Sigmoid colon (tissue), 7 donors: ENCODE measurements around the gene ARRDC2. TPM values are rescaled to one million over a fixed set of nuclear protein-coding genes. Genes with fewer than 3 reads are reported as not detected.

ENCODE experiments used
- DNase-seq: peaks from one replicate; pipeline ENCODE4 v3.0.0-alpha.2; 2019
- H3K27ac ChIP-seq, 4 donors: fragments of 200-600 bp; sonication (generic); one replicate each; pipeline ENCODE4 v1.5.1; 2016 to 2019; ENCODE audit warnings: mild to moderate bottlenecking in 1 of 4
- H3K27me3 ChIP-seq, 3 donors: fragments of 200-600 bp; sonication (generic); one replicate each; pipeline ENCODE4 v1.5.1; 2019; ENCODE audit warnings: mild to moderate bottlenecking in 1 of 3
- H3K36me3 ChIP-seq, 4 donors: fragments of 200-600 bp; sonication (generic); one replicate each; pipeline ENCODE4 v1.5.1; 2016 to 2019
- H3K4me1 ChIP-seq, 4 donors: fragments of 200-600 bp; sonication (generic); one replicate each; pipeline ENCODE4 v1.5.1; 2017 to 2019
- H3K4me3 ChIP-seq, 4 donors: fragments of 200-600 bp; sonication (generic); one replicate each; pipeline ENCODE4 v1.5.1; 2017 to 2019; ENCODE audit warnings: mild to moderate bottlenecking in 2 of 4, moderate library complexity in 1 of 4
- H3K9me3 ChIP-seq, 4 donors: fragments of 200-600 bp in 3 of 4; sonication (generic) in 3 of 4; one replicate each; pipeline versions ENCODE4 v1.5.1 to v1.6.1; 2013 to 2019
- EP300 ChIP-seq, 4 donors: sonication (generic); formaldehyde crosslinking; IDR thresholded peaks; one replicate each; pipeline ENCODE4 v1.6.1; 2017; ENCODE audit warnings: antibody characterized with exemption in 4 of 4
- POLR2A ChIP-seq, 2 donors: fragments of 450-650 bp; IDR thresholded peaks; one replicate each; pipeline ENCODE4 v1.6.1; 2016; ENCODE audit warnings: antibody characterized with exemption in 2 of 2, mild to moderate bottlenecking in 2 of 2, moderate library complexity in 2 of 2
- POLR2AphosphoS5 ChIP-seq, 4 donors: sonication (generic); formaldehyde crosslinking; IDR thresholded peaks; one replicate each; pipeline ENCODE4 v1.6.1; 2017; ENCODE audit warnings: antibody characterized with exemption in 4 of 4
- WGBS, 2 donors: extraction: QIAGEN DNeasy Blood & Tissue Kit; methylation state at CpG; one replicate each; pipeline ENCODE4 v1.1.7; 2013; 5-methylcytosine and 5-hydroxymethylcytosine counted together
- intact Hi-C: fragments of 100-400 bp; cut with DNase I; formaldehyde crosslinking; loops from one replicate; pipeline ENCODE4 v1.15.1; 2023
- polyA plus RNA-seq, 3 donors: library from polyadenylated mRNA; stranded (reverse); fragments of 200-250 nt; gene quantifications; one replicate each; pipeline ENCODE4 v1.2.3, GENCODE V29; 2013
- total RNA-seq, 4 donors: library from RNA; depleted of rRNA; stranded (reverse); fragments of >200 nt; gene quantifications; one replicate each; pipeline ENCODE4 v1.1.0, GENCODE V29; 2016
- TF ChIP-seq, protein P1 (sequence below), 4 experiments: fragments of 450-650 bp in 3 of 4; fragments of 200-600 bp in 1 of 4; IDR thresholded peaks; one replicate each; pipeline ENCODE4 v1.5.1; 2016 to 2019; ENCODE audit warnings: antibody characterized with exemption in 4 of 4, mild to moderate bottlenecking in 3 of 4, moderate library complexity in 2 of 4
- donor health status: healthy with polysubstance abuse.
- donor health status: Bipolar disorder and iron deficiency.
- donor health status: healthy.

Gene ARRDC2
- total and polyA plus RNA-seq, 7 donors, result 22.2 to 54.2 (median 36.6) TPM

DNA sequence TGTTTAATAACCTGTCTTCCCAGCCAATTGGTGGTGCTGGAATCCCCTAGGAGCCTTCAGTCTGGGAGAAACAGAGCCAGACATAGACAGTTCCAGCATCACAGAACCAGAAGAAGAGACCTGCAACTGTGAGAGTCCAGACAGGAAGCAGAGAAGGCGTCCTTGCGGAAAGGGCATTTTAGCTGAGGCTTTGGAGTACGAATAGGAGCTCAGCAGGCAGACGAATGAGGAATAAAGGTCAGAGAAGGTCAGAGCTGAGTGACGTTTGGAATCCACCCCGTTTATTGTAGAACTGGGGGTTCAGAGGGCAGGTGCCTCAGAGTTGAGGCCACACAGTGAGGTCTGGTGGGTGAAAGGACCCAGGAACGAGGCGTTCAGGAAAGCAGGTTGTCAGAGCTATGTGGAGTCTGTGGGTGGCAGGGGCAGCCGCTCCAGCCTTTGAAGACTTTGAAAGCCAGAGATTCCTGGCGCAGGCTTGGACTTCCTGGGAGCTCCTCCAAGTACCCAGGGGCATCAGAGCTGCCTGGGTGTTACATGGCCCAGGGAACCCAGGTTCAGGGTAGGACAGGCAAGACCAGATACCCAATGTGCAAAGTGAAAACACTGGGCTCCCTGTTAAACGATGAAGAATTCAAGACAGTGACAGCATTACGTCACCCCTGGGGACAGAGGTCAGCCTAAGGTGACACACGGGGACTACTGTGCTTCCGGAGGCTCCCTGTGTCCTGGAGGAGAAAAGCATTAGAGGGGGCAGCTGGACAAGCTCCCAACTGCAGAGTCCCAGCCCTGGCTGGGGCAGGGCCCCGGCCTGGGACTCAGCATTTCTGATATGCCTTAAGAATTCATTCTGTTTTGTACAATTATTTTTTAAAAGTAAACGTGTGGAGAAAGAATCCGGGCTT is 5.5 kb downstream of the ARRDC2 start:
- WGBS, 2 donors, result 72 to 78% methylated on average over 17 of the region's 17 CpGs
- H3K36me3 ChIP-seq, result peaks cover 30 to 56% (median 40%) of the 10 kb centered on the region in 4 donors
- intact Hi-C loops, result no loop called here
- no peak overlapping the region for H3K4me3 ChIP-seq
- no peaks in the 10 kb centered on the region for H3K27me3 ChIP-seq
- H3K27ac ChIP-seq, result peak overlapping the region; percentile 33 to 65 (median 58)
- no peaks in the 10 kb centered on the region for H3K9me3 ChIP-seq
- TF ChIP-seq, protein P1, sequence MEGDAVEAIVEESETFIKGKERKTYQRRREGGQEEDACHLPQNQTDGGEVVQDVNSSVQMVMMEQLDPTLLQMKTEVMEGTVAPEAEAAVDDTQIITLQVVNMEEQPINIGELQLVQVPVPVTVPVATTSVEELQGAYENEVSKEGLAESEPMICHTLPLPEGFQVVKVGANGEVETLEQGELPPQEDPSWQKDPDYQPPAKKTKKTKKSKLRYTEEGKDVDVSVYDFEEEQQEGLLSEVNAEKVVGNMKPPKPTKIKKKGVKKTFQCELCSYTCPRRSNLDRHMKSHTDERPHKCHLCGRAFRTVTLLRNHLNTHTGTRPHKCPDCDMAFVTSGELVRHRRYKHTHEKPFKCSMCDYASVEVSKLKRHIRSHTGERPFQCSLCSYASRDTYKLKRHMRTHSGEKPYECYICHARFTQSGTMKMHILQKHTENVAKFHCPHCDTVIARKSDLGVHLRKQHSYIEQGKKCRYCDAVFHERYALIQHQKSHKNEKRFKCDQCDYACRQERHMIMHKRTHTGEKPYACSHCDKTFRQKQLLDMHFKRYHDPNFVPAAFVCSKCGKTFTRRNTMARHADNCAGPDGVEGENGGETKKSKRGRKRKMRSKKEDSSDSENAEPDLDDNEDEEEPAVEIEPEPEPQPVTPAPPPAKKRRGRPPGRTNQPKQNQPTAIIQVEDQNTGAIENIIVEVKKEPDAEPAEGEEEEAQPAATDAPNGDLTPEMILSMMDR (IDR thresholded peaks at IDR 0.05), result no peak
- peak in 2 of 4 donors; percentile 17 to 27 for TF ChIP-seq POLR2AphosphoS5 (IDR thresholded peaks at IDR 0.05)
- peak in 1 of 4 donors; percentile 3 for TF ChIP-seq EP300 (IDR thresholded peaks at IDR 0.05)
- TF ChIP-seq POLR2A (IDR thresholded peaks at IDR 0.05), result no peak
- peaks cover 0 to 37% (median 22%) of the 10 kb centered on the region in 4 donors for H3K4me1 ChIP-seq
- no peak for DNase-seq

DNA sequence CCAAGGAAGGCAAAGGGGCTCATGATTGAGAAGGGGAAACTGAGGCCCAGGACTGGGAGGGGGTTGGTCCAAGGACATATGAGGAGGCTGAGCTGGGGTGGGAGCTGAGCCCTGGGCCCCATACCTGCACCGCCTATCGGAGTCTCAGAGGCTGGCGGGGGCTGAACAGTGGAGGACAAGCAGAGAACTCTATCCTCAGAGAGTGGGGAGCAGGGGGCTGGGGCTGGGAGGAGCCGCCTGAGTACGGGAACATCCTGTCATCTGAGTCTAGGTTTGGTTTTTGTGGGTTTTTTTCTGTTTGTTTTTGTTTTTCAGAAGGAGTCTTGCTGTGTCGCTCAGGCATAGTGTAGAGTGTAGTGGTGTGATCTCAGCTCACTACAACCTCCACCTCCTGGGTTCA is 6.2 kb downstream of the ARRDC2 start:
- no peak overlapping the region for H3K4me3 ChIP-seq
- peak overlapping the region; percentile 33 to 65 (median 58) for H3K27ac ChIP-seq
- TF ChIP-seq EP300 (IDR thresholded peaks at IDR 0.05) (no peak), POLR2AphosphoS5 (IDR thresholded peaks at IDR 0.05) (no peak), POLR2A (IDR thresholded peaks at IDR 0.05) (no peak)
- TF ChIP-seq, protein P1 (IDR thresholded peaks at IDR 0.05), result no peak

DNA sequence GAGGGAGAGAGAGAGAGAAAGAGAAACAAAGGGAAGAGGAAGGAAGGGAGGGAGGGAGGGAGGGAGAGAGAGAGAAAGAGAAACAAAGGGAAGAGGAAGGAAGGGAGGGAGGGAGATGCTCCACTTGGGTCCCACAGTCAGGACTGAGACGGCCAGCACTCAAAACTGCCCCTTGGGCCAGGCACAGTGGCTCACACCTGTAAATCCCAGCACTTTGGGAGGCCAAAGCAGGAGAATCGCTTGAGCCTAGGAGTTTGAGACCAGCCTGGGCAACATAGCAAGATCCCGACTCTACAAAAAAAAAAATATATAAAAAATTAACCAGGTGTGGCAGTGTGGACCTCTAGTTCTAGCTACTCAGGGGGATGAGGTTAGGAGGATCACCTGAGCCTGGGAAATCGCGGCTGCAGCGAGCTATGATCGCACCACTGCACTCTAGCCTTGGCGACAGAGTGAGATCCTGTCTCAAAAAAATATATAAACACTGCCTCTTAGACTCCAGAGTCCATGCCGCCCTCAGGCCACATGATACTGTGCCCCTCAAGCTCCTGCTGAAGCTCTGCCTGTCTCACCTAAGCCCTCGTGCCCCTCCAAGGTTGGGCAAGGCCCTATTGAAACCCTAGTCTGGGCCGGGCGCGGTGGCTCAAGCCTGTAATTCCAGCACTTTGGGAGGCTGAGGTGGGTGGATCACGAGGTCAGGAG is 8.4 kb downstream of the ARRDC2 start:
- TF ChIP-seq, protein P1 (IDR thresholded peaks at IDR 0.05), result no peak
- TF ChIP-seq POLR2AphosphoS5 (IDR thresholded peaks at IDR 0.05), result no peak
- TF ChIP-seq EP300 (IDR thresholded peaks at IDR 0.05), result no peak
- no peak for TF ChIP-seq POLR2A (IDR thresholded peaks at IDR 0.05)
- Histone ChIP-seq H3K36me3 (peaks cover 10 to 31% (median 18%) of the 10 kb centered on the region in 4 donors), H3K9me3 (no peaks in the 10 kb centered on the region), H3K4me1 (peaks cover 0 to 47% (median 33%) of the 10 kb centered on the region in 4 donors), H3K4me3 (no peak overlapping the region), H3K27ac (peak overlapping the region; percentile 74 to 84 (median 82)), H3K27me3 (no peaks in the 10 kb centered on the region)
- intact Hi-C loops, result no loop called here
- WGBS, 2 donors, result 87% methylated on average over 14 of the region's 14 CpGs
- DNase-seq, result no peak

More for the DNA sequence above, 6.2 kb downstream of the ARRDC2 start:
- Histone ChIP-seq H3K27me3 (no peaks in the 10 kb centered on the region), H3K36me3 (peaks cover 30 to 53% (median 38%) of the 10 kb centered on the region in 4 donors), H3K4me1 (peaks cover 0 to 31% (median 17%) of the 10 kb centered on the region in 4 donors), H3K9me3 (no peaks in the 10 kb centered on the region)
- intact Hi-C loops, result no loop called here
- DNase-seq, result no peak
- 75 to 82% methylated on average over 6 of the region's 6 CpGs for WGBS, 2 donors

DNA sequence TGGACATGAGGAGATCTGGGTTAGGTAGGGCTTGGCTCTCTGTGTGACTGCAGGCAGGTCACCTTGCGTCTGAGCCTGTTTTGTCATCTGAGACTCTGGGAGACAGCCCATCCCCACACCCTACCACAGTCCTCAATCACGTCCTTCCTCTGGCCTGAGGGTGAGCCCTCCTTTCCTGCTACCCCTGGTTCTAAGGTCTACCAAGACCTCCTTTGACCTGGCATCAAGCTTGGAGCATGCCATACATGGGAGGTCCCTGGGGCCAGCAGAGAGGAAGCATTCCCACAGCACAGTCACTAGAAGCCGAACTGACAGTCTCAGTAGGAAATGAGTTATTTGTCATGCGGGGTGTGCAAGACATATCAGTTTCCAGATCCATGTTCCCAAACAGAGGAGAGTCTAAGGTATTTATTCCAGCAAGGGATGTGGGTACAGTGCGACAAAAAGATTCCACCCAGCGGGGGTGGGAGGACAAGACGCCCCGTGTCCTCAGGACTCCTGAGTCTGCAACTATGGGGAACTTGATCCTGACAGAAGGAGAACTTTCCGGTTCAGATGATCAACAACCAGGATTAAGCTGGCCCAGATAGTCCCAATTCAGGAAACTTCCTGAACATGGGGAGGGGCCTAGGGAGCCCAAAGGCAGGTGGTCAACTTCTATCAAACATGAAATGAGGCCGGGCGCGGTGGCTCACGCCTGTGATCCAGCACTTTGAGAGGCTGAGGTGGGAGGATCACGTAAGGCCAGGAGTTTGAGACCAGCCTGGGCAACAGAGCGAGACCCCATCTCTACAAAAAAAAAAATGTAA is 9.5 kb downstream of the ARRDC2 start:
- no peak overlapping the region for H3K4me3 ChIP-seq
- H3K27ac ChIP-seq, result peak overlapping the region; percentile 74 to 84 (median 82)
- no peaks in the 10 kb centered on the region for H3K9me3 ChIP-seq
- H3K4me1 ChIP-seq, result peaks cover 0 to 58% (median 44%) of the 10 kb centered on the region in 4 donors
- H3K36me3 ChIP-seq, result peaks cover 7 to 20% (median 12%) of the 10 kb centered on the region in 4 donors
- DNase-seq, result no peak
- H3K27me3 ChIP-seq, result no peaks in the 10 kb centered on the region
- TF ChIP-seq POLR2AphosphoS5 (IDR thresholded peaks at IDR 0.05), result peak in 1 of 4 donors; percentile 28
- TF ChIP-seq, protein P1 (IDR thresholded peaks at IDR 0.05), result no peak
- peak in 1 of 4 donors; percentile 63 for TF ChIP-seq EP300 (IDR thresholded peaks at IDR 0.05)
- intact Hi-C loops, result no loop called here
- 73 to 76% methylated on average over 15 of the region's 15 CpGs for WGBS, 2 donors
